Left cardiac atrium (tissue), 4 donors: ENCODE measurements around the gene DUS1L. TPM values are rescaled to one million over a fixed set of nuclear protein-coding genes. Genes with fewer than 3 reads are reported as not detected.
A peak's percentile ranks its signal among the peaks of the same experiment; 100 is the strongest.

Source experiments
- ATAC-seq, 2 donors: fragments of 200-7000 bp; cut with Tn5 transposase; one replicate each; pipeline ENCODE4 v1.9.1; 2020; ENCODE audit warnings: mild to moderate bottlenecking in 2 of 2, moderate library complexity in 2 of 2
- DNase-seq: peaks from one replicate; pipeline ENCODE4 v3.0.0-alpha.2; 2020
- intact Hi-C, 2 donors: fragments of 100-400 bp; cut with DNase I; formaldehyde crosslinking; loops; one replicate each; pipeline versions ENCODE4 v1.14.1 to v1.15.1; 2022 to 2023
- total RNA-seq, 2 donors: library from RNA; stranded (reverse); fragmentation: NEBNext Ultra II Directional; extraction: Animal tissue kit (Norgen Biotek cat#: 25700); gene quantifications; one replicate each; pipeline ENCODE4 v1.2.1, GENCODE V29; 2021
- donor health status: DM: no; HTN: yes; CAD: no.
- donor health status: DM: no; HTN: yes; CAD: no; lungs with severe emphysema.
- donor health status: DM: yes; HTN: yes; CAD: no.
- donor health status: Dilated cardiomyopathy.

The DUS1L gene
- total RNA-seq, 2 donors from 2014 or later: 59.2 to 65.4 TPM

- intact Hi-C loops: loop anchor here (1.0 to 5.0 kb wide), 2 partner anchors 60 to 63 kb away; partner anchors contain the start of gene NOTUM (in 1 of the 2)
- DNase-seq (no peak), ATAC-seq (no peak)
These were observed 43.7 kb downstream of the DUS1L start for GRCh38 chr17:82021900-82022309.

DNA sequence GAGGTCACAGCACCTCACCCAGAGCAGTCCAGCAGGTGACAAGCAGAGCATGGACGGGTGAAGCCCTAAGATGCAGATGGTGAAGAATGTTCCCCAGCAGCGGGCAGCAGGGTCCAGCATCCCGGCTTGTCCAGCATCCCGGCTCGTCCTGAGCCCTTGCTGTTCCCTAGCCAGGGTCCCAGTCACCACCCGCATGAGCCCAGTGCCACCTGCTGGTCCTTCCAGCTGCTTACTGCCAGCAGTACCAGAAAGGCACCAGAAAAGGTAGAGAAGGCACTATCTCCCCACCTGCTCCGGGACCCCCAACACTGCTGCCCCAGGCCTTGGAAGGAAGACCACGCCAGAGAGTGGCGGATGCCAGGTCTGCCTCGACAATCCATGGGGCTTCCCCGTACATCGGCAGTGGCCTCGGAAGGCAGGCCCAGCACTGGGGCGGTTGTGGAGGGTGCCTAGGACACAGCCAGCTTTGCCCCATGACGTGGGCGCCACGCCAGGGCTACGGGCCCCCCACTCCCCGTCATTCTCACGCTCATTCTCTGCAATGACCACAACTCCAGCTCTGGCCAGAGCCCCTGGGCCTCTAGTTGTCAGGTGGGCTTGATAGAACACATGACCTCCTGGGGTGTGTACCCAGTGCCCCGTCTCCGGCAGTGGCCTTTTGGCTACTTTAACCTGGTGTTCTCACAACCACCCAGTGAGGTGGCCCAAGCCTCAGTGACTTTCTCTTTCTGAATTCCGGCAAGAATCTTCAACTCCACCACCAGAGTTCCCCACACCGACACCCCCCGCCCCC lies 44.3 kb downstream of the DUS1L start:
- ATAC-seq (no peak), DNase-seq (peak; percentile 79)
- intact Hi-C loops: loop anchor here (1.0 to 5.0 kb wide), 2 partner anchors 59 to 62 kb away; partner anchors contain the start of gene NOTUM (in 1 of the 2)

GRCh38 chr17:82020572-82021106 lies 45.0 kb downstream of the DUS1L start:
- DNase-seq (no peak), ATAC-seq (no peak)
- intact Hi-C loops: loop anchor here (1.0 to 5.0 kb wide), 2 partner anchors 58 to 61 kb away; partner anchors contain the start of gene NOTUM (in 1 of the 2)

DNA sequence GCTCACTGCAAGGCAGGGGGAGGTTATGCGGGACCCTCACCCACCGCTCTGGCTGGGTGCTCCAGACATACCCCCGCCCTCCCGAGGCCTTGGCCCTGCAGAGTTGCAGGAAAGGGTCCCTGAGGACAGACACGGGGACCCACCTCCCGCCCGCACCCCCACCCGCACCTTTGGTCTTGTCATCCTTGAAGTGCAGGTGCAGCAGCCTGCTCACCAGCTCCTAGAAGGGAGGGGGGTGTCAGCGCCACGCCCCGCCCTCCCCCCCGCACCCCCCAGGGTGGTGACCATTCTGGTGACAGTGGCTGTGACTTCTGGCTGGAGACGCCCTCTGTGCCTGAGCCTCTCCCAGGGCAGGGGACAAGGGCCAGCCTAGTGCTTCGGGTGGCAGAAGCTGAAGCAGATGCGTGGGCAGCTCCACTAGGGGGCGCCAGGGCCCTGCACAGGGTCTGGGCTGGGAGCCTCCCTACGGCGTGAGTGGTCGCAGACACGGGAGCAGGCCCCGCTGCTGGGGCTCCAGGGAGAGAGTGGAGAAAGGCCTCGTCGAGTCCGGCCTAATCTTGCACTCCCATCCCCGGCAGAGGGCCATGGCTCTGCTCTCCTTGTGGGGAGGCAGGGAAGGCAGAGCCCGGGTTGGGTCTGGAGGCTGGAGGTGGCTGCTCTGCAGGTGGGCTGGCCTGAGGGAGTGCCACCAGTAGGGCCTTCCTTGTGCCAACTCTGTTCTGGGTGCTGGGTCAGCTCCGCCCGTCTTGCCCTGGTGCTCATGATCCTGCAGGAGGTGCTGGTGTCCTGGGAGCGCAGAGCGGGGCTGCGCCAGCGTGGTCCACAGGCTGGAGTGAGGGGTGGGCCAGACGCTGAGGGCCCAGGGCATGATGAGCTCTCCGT lies 45.7 kb downstream of the DUS1L start:
- ATAC-seq (no peak), DNase-seq (peak; percentile 66)
- intact Hi-C loops: loop anchor here in 1 of 2 donors (5.0 kb wide), 1 partner anchor 58 kb away; the partner anchor contains the start of gene NOTUM

- intact Hi-C loops: no loop called here
- no peak for DNase-seq
- no peak for ATAC-seq
These were observed 46.5 kb downstream of the DUS1L start for GRCh38 chr17:82018989-82019689.

DNA sequence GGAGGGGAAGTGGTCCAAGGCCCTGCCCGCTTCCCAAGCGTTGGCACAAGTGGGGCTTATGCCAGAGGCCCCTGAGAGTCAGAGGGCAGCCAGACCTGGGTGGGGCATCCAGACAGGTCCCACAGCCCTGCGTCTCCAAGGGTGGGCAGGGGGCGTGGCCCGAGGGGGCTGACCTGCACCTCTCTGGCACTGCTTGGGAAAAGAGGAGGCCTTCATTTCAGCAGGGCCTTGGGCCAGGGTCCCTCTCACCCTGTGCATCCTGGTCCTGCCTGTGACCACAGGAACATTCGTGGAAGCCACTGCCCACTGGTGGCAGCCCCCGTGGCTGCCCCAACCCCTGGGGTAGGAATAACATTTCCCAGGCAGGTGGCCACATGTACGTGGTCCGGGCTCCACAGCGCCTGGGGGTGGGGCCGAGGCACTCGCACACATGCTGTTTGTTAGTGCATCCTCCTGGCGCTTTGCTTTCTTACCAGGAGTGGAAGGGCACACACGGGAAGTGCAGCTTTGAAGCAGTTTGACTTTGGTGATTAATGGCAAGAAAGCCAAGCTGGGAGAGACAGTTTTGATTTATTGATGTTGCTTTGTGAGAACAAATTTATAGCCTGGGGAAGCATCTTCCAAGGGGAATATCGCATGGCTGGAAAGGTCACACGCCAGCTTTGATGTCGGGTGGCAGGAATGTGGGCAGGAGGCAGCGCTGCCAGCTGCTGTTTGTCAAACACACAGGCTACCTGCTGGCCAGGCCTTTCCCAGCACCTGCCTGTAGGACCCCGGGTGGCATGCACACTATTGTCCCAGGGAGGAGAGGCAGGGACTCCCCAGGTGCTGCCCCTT lies 47.2 kb downstream of the DUS1L start:
- intact Hi-C loops: no loop called here
- ATAC-seq: no peak
- no peak for DNase-seq

- no peak for DNase-seq
- no peak for ATAC-seq
- intact Hi-C loops: no loop called here
These were observed 47.9 kb downstream of the DUS1L start for GRCh38 chr17:82017612-82018151.

- intact Hi-C loops: no loop called here
- DNase-seq (no peak), ATAC-seq (no peak)
These were observed 48.6 kb downstream of the DUS1L start for GRCh38 chr17:82016875-82017459.

- intact Hi-C loops: no loop called here
- DNase-seq (no peak), ATAC-seq (no peak)
These were observed 49.3 kb downstream of the DUS1L start for GRCh38 chr17:82016061-82016874.

- DNase-seq (no peak), ATAC-seq (no peak)
- intact Hi-C loops: no loop called here
These were observed 50.2 kb downstream of the DUS1L start for GRCh38 chr17:82015311-82015971.

- ATAC-seq: no peak
- intact Hi-C loops: loop anchor here in 1 of 2 donors (5.0 kb wide), 1 partner anchor 58 kb away; no protein-coding TSS in a partner anchor
- DNase-seq: no peak
These were observed 50.7 kb downstream of the DUS1L start for GRCh38 chr17:82014971-82015310.

- no peak for DNase-seq
- intact Hi-C loops: loop anchor here in 1 of 2 donors (5.0 kb wide), 1 partner anchor 57 kb away; no protein-coding TSS in a partner anchor
- no peak for ATAC-seq
These were observed 51.2 kb downstream of the DUS1L start for GRCh38 chr17:82014432-82014831.

DNA sequence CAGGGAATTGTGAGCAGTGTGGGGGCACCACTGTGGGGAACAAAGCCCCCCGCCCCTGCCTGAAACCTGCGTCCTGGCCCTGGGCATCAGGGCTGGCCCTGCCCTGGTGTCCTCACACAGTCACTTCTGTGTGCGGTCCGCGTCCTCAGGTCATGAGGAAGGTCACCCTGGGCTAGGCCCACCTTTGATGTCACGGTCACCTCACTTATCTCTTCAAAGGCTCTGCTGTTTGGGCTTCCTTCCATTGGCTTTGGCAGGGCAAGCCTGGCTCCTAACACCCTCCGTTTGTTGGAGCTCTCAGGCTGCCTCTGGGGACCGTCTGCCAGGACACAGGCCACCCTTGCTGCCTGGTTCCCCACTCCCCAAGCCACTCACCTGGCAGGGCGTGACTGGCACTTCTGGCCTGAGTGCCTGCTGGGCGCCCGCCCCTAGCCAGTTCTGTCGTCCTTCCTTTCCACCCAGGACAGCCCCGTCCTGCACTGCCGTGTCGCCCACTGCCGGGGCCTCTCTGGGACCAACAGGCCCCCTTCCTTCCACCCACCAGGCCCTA lies 51.8 kb downstream of the DUS1L start:
- intact Hi-C loops: loop anchor here in 1 of 2 donors (5.0 kb wide), 1 partner anchor 57 kb away; no protein-coding TSS in a partner anchor
- DNase-seq (no peak), ATAC-seq (peak; percentile 8 to 44)

DNA sequence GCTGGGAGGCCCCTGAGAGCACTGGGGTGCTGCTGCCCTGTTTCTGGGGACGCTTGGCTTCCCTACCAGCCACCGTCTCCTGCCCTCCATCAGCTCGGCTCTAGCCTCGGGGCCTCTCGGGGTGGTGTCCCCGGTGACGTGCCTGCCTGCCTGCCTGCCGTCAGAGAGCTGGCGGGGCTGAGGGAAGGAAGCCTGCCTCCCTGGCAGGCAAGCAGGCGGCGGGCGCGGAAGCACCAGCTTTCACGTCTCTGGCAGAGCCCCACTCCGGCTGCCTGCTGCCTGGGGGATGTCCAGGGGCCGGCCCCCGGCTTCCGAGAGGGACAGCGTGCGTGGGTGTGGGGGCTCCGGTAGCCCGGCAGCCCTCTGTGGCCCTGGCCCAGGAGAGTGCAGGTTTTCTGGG lies 52.3 kb downstream of the DUS1L start:
- intact Hi-C loops: loop anchor here in 1 of 2 donors (5.0 kb wide), 1 partner anchor 56 kb away; no protein-coding TSS in a partner anchor
- no peak for DNase-seq
- ATAC-seq: peak; percentile 16 to 44

DNA sequence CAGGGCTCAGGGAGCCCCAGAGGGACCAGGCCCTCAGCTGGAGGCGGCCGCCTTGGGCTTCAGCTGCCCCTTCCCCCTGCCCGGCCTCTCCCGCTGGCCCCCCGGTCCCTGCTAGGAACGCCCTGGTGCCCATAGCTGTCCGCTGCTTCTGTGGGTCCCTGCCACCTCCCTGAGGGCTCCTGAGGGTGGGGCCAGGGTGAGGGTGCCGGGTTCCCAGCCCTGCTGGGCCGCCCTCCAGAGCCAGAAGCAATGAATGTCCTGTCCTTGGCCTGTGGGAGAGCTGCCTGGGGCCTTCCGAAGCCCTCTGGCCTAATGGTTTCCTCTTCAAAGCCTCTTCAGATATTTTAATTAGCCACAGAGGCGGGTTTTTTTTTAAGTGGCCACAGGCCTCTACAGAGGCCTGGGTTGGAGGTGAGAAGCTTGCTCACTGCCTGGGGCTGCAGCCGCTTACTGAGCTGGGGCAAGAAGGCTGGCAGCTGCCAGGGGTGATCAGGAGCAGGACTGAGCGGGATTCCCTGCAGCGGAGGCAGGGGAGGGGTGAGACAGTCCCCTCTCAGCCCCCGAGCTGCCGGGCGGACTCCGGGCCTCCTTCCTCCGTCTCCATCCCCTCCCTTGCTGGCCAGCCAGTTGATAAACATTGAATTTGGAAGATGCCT lies 52.8 kb downstream of the DUS1L start:
- ATAC-seq (peak in 1 of 2 donors; percentile 6), DNase-seq (no peak)
- intact Hi-C loops: loop anchor here in 1 of 2 donors (5.0 kb wide), 1 partner anchor 55 kb away; no protein-coding TSS in a partner anchor
